Kidney glomerular epithelial cell (primary cell): ENCODE measurements around the gene KIAA1217.

ENCODE experiments used
- DNase-seq: peaks from one replicate; lab custom pipeline; 2025; lab: John Stamatoyannopoulos, UW

KIAA1217 gene

GRCh38 chr10:24367688-24368087 lies 158.8 kb downstream of the KIAA1217 start:
- DNase-seq = no peak

- no peak for DNase-seq
Observed at GRCh38 chr10:24370877-24371276, 161.9 kb downstream of the KIAA1217 start.

GRCh38 chr10:24371396-24371795 lies 162.5 kb downstream of the KIAA1217 start:
- no peak for DNase-seq

- DNase-seq = no peak
Observed at GRCh38 chr10:24374134-24374915, 165.4 kb downstream of the KIAA1217 start.

GRCh38 chr10:24375510-24375909 lies 166.6 kb downstream of the KIAA1217 start:
- no peak for DNase-seq

- no peak for DNase-seq
Observed at GRCh38 chr10:24376731-24377130, 167.8 kb downstream of the KIAA1217 start.

- no peak for DNase-seq
Observed at GRCh38 chr10:24378126-24378920, 169.4 kb downstream of the KIAA1217 start.

GRCh38 chr10:24381235-24382010 lies 172.5 kb downstream of the KIAA1217 start:
- no peak for DNase-seq

GRCh38 chr10:24382045-24382444 lies 173.1 kb downstream of the KIAA1217 start:
- no peak for DNase-seq

GRCh38 chr10:24382596-24382978 lies 173.6 kb downstream of the KIAA1217 start:
- no peak for DNase-seq

GRCh38 chr10:24382979-24383663 lies 174.2 kb downstream of the KIAA1217 start:
- DNase-seq = no peak

- DNase-seq = peak; percentile 92
Observed at GRCh38 chr10:24383681-24384106, 174.8 kb downstream of the KIAA1217 start.

- no peak for DNase-seq
Observed at GRCh38 chr10:24384954-24385353, 176.0 kb downstream of the KIAA1217 start.

GRCh38 chr10:24385776-24386175 lies 176.8 kb downstream of the KIAA1217 start:
- DNase-seq = no peak

GRCh38 chr10:24390146-24390700 lies 181.3 kb downstream of the KIAA1217 start:
- no peak for DNase-seq

GRCh38 chr10:24390746-24391145 lies 181.8 kb downstream of the KIAA1217 start:
- no peak for DNase-seq

GRCh38 chr10:24393201-24393600 lies 184.3 kb downstream of the KIAA1217 start:
- no peak for DNase-seq

GRCh38 chr10:24394461-24395190 lies 185.7 kb downstream of the KIAA1217 start:
- no peak for DNase-seq

- DNase-seq = no peak
Observed at GRCh38 chr10:24396396-24396795, 187.5 kb downstream of the KIAA1217 start.

GRCh38 chr10:24397662-24398061 lies 188.7 kb downstream of the KIAA1217 start:
- no peak for DNase-seq

- no peak for DNase-seq
Observed at GRCh38 chr10:24404567-24404966, 195.6 kb downstream of the KIAA1217 start.
